Thoracic aorta (tissue), 2 donors: ENCODE data around the gene NDUFA6. TPM values are rescaled to one million over a fixed set of nuclear protein-coding genes. Genes with fewer than 3 reads are reported as not detected.
"Not testable (repeated sequence)": the region's sequence is repeated elsewhere in the genome, so short reads cannot be mapped to it uniquely, and the experiment has no call there.

Source experiments
- ATAC-seq: fragments of 150-250 bp; one replicate; pipeline ENCODE4 v1.8.0; 2017; ENCODE audit warnings: low read depth; ENCODE audit not compliant: insufficient number of reproducible peaks, low FRiP score
- DNase-seq: peaks from one replicate; pipeline ENCODE4 v3.0.0-alpha.2; 2020; ENCODE audit warnings: low spot score
- H3K27ac ChIP-seq, 2 donors: fragments of 200-600 bp; sonication (generic); 1 replicate in 1 of 2; 2 replicates in 1 of 2; pipeline ENCODE4 v1.5.1; 2016; ENCODE audit warnings: mild to moderate bottlenecking in 2 of 2, moderate library complexity in 2 of 2
- H3K27me3 ChIP-seq: fragments of 200-600 bp; sonication (generic); replicated peaks from 2 replicates; pipeline ENCODE4 v1.6.0; 2016; ENCODE audit warnings: mild to moderate bottlenecking; ENCODE audit not compliant: insufficient read depth
- H3K36me3 ChIP-seq: fragments of 200-600 bp; sonication (generic); one replicate; pipeline ENCODE4 v1.5.1; 2016
- H3K4me1 ChIP-seq, 2 donors: fragments of 200-600 bp; sonication (generic); 1 replicate in 1 of 2; 2 replicates in 1 of 2; pipeline versions ENCODE4 v1.5.1 to v1.6.0; 2016; ENCODE audit warnings: low read depth in 2 of 2, mild to moderate bottlenecking in 1 of 2; ENCODE audit not compliant: control insufficient read depth in 1 of 2
- H3K4me3 ChIP-seq: fragments of 200-600 bp; sonication (generic); 2 replicates; pipeline ENCODE4 v1.5.1; 2016; ENCODE audit warnings: mild to moderate bottlenecking
- H3K9me3 ChIP-seq: fragments of 200-600 bp; sonication (generic); 2 replicates; pipeline ENCODE4 v1.5.1; 2016
- CTCF ChIP-seq: fragments of 200-600 bp; sonication (generic); IDR thresholded peaks from one replicate; pipeline ENCODE4 v1.5.1; 2019; ENCODE audit warnings: antibody characterized with exemption
- total RNA-seq, 2 donors: library from RNA; depleted of rRNA; stranded (reverse); fragments of >200 nt; gene quantifications; one replicate each; pipeline versions ENCODE4 v1.1.0 to v1.2.3, GENCODE V29; 2016

NDUFA6 gene
- total RNA-seq, 2 donors from 2014 or later = 21.3 to 27.0 TPM

- peaks cover 20 to 62% of the 10 kb centered on the region in 2 donors for H3K4me1 ChIP-seq
- H3K36me3 ChIP-seq = no peaks in the 10 kb centered on the region
- peak; percentile 60 for TF ChIP-seq CTCF
- no peaks in the 10 kb centered on the region for H3K27me3 ChIP-seq
- peak within 1 kb of the TSS; percentile 86 to 88 for H3K27ac ChIP-seq
- H3K9me3 ChIP-seq = no peaks in the 10 kb centered on the region
- ATAC-seq = no peak
- H3K4me3 ChIP-seq = peak within 1 kb of the TSS; percentile 90
- no peak for DNase-seq
Observed at GRCh38 chr22:42074132-42074811, 16.3 kb downstream of the NDUFA6 start, which contains the start of gene PHETA2. Gene PHETA2 (plus strand): TSS chr22:42074248. CDS start chr22:42077294, 3,046 bp downstream.

- Histone ChIP-seq H3K27ac (peak overlapping the region; percentile 86 to 88), H3K27me3 (no peaks in the 10 kb centered on the region), H3K4me1 (peaks cover 15 to 58% of the 10 kb centered on the region in 2 donors), H3K36me3 (no peaks in the 10 kb centered on the region), H3K4me3 (peak overlapping the region; percentile 90), H3K9me3 (no peaks in the 10 kb centered on the region)
- ATAC-seq (no peak), DNase-seq (no peak)
- no peak for TF ChIP-seq CTCF
Observed at GRCh38 chr22:42073621-42074041, 16.9 kb downstream of the NDUFA6 start.

- no peaks in the 10 kb centered on the region for H3K9me3 ChIP-seq
- no peaks in the 10 kb centered on the region for H3K36me3 ChIP-seq
- H3K4me3 ChIP-seq = no peak overlapping the region
- no peak overlapping the region for H3K27ac ChIP-seq
- H3K4me1 ChIP-seq = peaks cover 12 to 49% of the 10 kb centered on the region in 2 donors
- ATAC-seq = no peak
- no peak for DNase-seq
- H3K27me3 ChIP-seq = no peaks in the 10 kb centered on the region
- TF ChIP-seq CTCF = no peak
Observed at GRCh38 chr22:42072606-42073330, 17.8 kb downstream of the NDUFA6 start.

GRCh38 chr22:42071508-42071907 lies 19.1 kb downstream of the NDUFA6 start:
- not testable (repeated sequence) for DNase-seq
- peak overlapping the region; percentile 85 for H3K4me3 ChIP-seq

GRCh38 chr22:42070517-42071422 lies 19.8 kb downstream of the NDUFA6 start, which contains the start of gene NAGA:
Gene NAGA (minus strand): TSS chr22:42070812. CDS start chr22:42070297, 515 bp downstream.
- peak within 1 kb of the TSS; percentile 85 for H3K4me3 ChIP-seq
- H3K36me3 ChIP-seq = peaks cover 13% of the 10 kb centered on the region
- H3K4me1 ChIP-seq = peaks cover 12 to 44% of the 10 kb centered on the region in 2 donors
- no peaks in the 10 kb centered on the region for H3K9me3 ChIP-seq
- peak within 1 kb of the TSS; percentile 69 to 87 for H3K27ac ChIP-seq
- DNase-seq (peak; percentile 93), ATAC-seq (peak; percentile 81)
- TF ChIP-seq CTCF = no peak
- H3K27me3 ChIP-seq = no peaks in the 10 kb centered on the region

More at GRCh38 chr22:42071508-42071907, 19.1 kb downstream of the NDUFA6 start:
- H3K9me3 ChIP-seq, ATAC-seq, H3K27me3 ChIP-seq: not testable (repeated sequence)
- Histone ChIP-seq H3K27ac (peak overlapping the region; percentile 69 to 87), H3K36me3 (peaks cover 11% of the 10 kb centered on the region), H3K4me1 (peaks cover 12 to 44% of the 10 kb centered on the region in 2 donors)
